Spleen (tissue), 11 donors: ENCODE results near the gene CLEC4D. TPM values are rescaled to one million over a fixed set of nuclear protein-coding genes. Genes with fewer than 3 reads are reported as not detected.

Experiments used
- DNase-seq: peaks from one replicate; pipeline ENCODE4 v3.0.0-alpha.2; 2020
- H3K27ac ChIP-seq, 8 donors: fragments of 200-600 bp; sonication (generic) in 7 of 8; 1 replicate in 4 of 8; 2 replicates in 4 of 8; pipeline versions ENCODE4 v1.5.0 to v1.8.0; 2016 to 2021; ENCODE audit warnings: inconsistent platforms in 4 of 8, mild to moderate bottlenecking in 4 of 8, moderate library complexity in 1 of 8
- H3K27me3 ChIP-seq, 7 donors: fragments of 200-600 bp; sonication (generic) in 6 of 7; replicated peaks in 1 of 7; 1 replicate in 4 of 7; 2 replicates in 3 of 7; pipeline versions ENCODE4 v1.5.0 to v1.8.0; 2016 to 2021; ENCODE audit warnings: inconsistent platforms in 3 of 7, mild to moderate bottlenecking in 1 of 7
- H3K36me3 ChIP-seq, 6 donors: fragments of 200-600 bp; sonication (generic) in 5 of 6; 1 replicate in 4 of 6; 2 replicates in 2 of 6; pipeline versions ENCODE4 v1.5.0 to v1.8.0; 2016 to 2021; ENCODE audit warnings: inconsistent platforms in 2 of 6
- H3K4me1 ChIP-seq, 6 donors: fragments of 200-600 bp; sonication (generic) in 5 of 6; 1 replicate in 3 of 6; 2 replicates in 3 of 6; pipeline versions ENCODE4 v1.5.0 to v1.8.0; 2016 to 2021; ENCODE audit warnings: inconsistent platforms in 3 of 6
- H3K4me3 ChIP-seq, 8 donors: fragments of 200-600 bp; sonication (generic) in 7 of 8; 1 replicate in 4 of 8; 2 replicates in 4 of 8; pipeline versions ENCODE4 v1.5.0 to v1.8.0; 2016 to 2021; ENCODE audit warnings: inconsistent platforms in 4 of 8, mild to moderate bottlenecking in 4 of 8, moderate library complexity in 2 of 8
- H3K9me3 ChIP-seq, 8 donors: fragments of 200-600 bp; sonication (generic) in 7 of 8; 1 replicate in 4 of 8; 2 replicates in 4 of 8; pipeline versions ENCODE4 v1.5.0 to v1.8.0; 2016 to 2021; ENCODE audit warnings: inconsistent platforms in 4 of 8
- POLR2A ChIP-seq, 3 donors: fragments of 450-650 bp; IDR thresholded peaks; one replicate each; pipeline ENCODE4 v1.5.1; 2017; ENCODE audit warnings: antibody characterized with exemption in 3 of 3, mild to moderate bottlenecking in 1 of 3
- POLR2AphosphoS5 ChIP-seq, 3 donors: sonication (generic); formaldehyde crosslinking; IDR thresholded peaks; one replicate each; pipeline ENCODE4 v1.5.1; 2017; ENCODE audit warnings: antibody characterized with exemption in 3 of 3
- WGBS, 5 donors: extraction: QIAGEN DNeasy Blood & Tissue Kit in 3 of 5; methylation state at CpG; one replicate each; pipeline versions ENCODE4 v1.1.5 to v1.1.7; 2013 to 2018; 5-methylcytosine and 5-hydroxymethylcytosine counted together
- intact Hi-C: fragments of 100-400 bp; cut with DNase I; formaldehyde crosslinking; loops from one replicate; pipeline ENCODE4 v1.15.0; 2023; ENCODE audit warnings: low total_unique reads
- polyA plus RNA-seq, 3 donors: library from polyadenylated mRNA; stranded (reverse); fragments of 200-250 nt; gene quantifications; one replicate each; pipeline ENCODE4 v1.2.1, GENCODE V29; 2013
- total RNA-seq, 7 donors: library from RNA; depleted of rRNA in 3 of 7; stranded (reverse); fragments of >200 nt in 3 of 7; fragmentation: NEBNext Ultra II Directional in 4 of 7; extraction: Animal tissue kit (Norgen Biotek cat#: 25700) in 4 of 7; gene quantifications; one replicate each; pipeline versions ENCODE4 v1.1.0 to v1.2.1, GENCODE V29; 2016 to 2021
- TF ChIP-seq, protein P1 (sequence below), 11 experiments: fragments of 200-600 bp in 7 of 11; fragments of 450-650 bp in 4 of 11; sonication (generic) in 4 of 11; IDR thresholded peaks in 8 of 11; conservative IDR thresholded peaks in 3 of 11; 1 replicate in 7 of 11; 2 replicates in 4 of 11; pipeline versions ENCODE4 v1.4.0 to v1.8.0; 2016 to 2021; ENCODE audit warnings: antibody characterized with exemption in 11 of 11, inconsistent platforms in 4 of 11, mild to moderate bottlenecking in 1 of 11
- donor health status: healthy with polysubstance abuse.
- donor health status: DM: no; HTN: no; CAD: no; lungs with moderate emphysema.
- donor health status: DM: no; HTN: no; CAD: no.
- donor health status: Bipolar disorder and iron deficiency.
- donor health status: healthy.
- donor health status: DM: no; HTN: no; CAD: no.
- donor health status: DM: yes; HTN: yes; CAD: no.

Gene CLEC4D
- total and polyA plus RNA-seq, 10 donors = 0.62 to 24.9 (median 8.4) TPM

DNA sequence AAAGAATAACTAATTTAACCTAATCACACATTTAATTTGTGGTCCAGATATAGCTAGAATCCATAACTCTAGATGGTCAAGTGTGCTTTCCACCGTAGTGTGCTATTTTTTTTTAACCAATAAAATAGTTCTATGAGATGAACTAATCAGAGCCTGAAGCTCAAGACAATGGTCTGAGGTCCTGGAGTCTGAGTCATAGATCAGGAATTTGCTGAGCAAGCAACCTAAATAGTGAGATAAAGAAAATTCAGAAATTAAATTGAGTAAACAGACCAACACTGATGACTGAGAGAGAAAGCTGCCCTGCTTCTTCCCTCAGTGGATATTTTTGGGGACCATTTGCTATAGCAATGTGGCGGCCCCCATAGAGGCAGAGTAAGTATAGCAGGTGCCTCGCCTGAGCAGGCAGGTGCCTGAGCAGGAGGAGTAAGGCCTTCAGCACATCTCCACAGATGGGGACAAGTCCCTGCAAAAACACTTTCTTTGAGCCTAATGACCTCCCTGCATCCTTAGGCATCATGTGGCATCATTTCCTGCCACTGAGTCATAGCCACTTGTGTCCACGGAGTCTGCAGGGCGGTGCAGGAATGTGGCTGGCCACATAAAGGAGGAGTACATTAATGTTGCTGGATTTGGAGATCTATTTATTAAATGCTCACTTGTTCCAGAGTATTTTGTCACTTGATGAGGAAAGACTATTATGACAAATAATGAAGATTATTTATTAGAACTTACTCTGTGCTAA, 41.3 kb downstream of the CLEC4D start:
- Histone ChIP-seq H3K9me3 (no peaks in the 10 kb centered on the region), H3K4me3 (no peak overlapping the region), H3K27me3 (no peaks in the 10 kb centered on the region), H3K4me1 (peaks cover 0 to 5% (median 0%) of the 10 kb centered on the region in 6 donors), H3K27ac (no peak overlapping the region), H3K36me3 (no peaks in the 10 kb centered on the region)
- TF ChIP-seq POLR2AphosphoS5 (IDR thresholded peaks at IDR 0.05) = no peak
- TF ChIP-seq, protein P1, sequence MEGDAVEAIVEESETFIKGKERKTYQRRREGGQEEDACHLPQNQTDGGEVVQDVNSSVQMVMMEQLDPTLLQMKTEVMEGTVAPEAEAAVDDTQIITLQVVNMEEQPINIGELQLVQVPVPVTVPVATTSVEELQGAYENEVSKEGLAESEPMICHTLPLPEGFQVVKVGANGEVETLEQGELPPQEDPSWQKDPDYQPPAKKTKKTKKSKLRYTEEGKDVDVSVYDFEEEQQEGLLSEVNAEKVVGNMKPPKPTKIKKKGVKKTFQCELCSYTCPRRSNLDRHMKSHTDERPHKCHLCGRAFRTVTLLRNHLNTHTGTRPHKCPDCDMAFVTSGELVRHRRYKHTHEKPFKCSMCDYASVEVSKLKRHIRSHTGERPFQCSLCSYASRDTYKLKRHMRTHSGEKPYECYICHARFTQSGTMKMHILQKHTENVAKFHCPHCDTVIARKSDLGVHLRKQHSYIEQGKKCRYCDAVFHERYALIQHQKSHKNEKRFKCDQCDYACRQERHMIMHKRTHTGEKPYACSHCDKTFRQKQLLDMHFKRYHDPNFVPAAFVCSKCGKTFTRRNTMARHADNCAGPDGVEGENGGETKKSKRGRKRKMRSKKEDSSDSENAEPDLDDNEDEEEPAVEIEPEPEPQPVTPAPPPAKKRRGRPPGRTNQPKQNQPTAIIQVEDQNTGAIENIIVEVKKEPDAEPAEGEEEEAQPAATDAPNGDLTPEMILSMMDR (IDR thresholded peaks at IDR 0.05 in 8 of 11, conservative IDR thresholded peaks at IDR 0.05 in 3 of 11) = no peak
- 78 to 87% (median 85%) methylated on average over 5 of the region's 5 CpGs for WGBS, 5 donors
- DNase-seq = no peak
- intact Hi-C loops = no loop called here

- Histone ChIP-seq H3K27me3 (no peaks in the 10 kb centered on the region), H3K4me3 (no peak overlapping the region), H3K27ac (no peak overlapping the region), H3K9me3 (peaks cover 0 to 5% (median 0%) of the 10 kb centered on the region in 8 donors), H3K4me1 (no peaks in the 10 kb centered on the region), H3K36me3 (no peaks in the 10 kb centered on the region)
- no peak for DNase-seq
- intact Hi-C loops = no loop called here
- 84 to 98% (median 90%) methylated on average over 2 of the region's 2 CpGs for WGBS, 5 donors
- TF ChIP-seq POLR2A (IDR thresholded peaks at IDR 0.05) = no peak
- TF ChIP-seq, protein P1 (IDR thresholded peaks at IDR 0.05 in 8 of 11, conservative IDR thresholded peaks at IDR 0.05 in 3 of 11) = no peak
- TF ChIP-seq POLR2AphosphoS5 (IDR thresholded peaks at IDR 0.05) = no peak
Measured at GRCh38 chr12:8556531-8557097, 43.3 kb downstream of the CLEC4D start.

- Histone ChIP-seq H3K27ac (no peak overlapping the region), H3K4me1 (peaks cover 0 to 7% (median 0%) of the 10 kb centered on the region in 6 donors), H3K36me3 (no peaks in the 10 kb centered on the region), H3K27me3 (no peaks in the 10 kb centered on the region), H3K4me3 (no peak overlapping the region), H3K9me3 (peaks cover 0 to 31% (median 20%) of the 10 kb centered on the region in 8 donors)
- intact Hi-C loops = no loop called here
- no peak for DNase-seq
- no peak for TF ChIP-seq POLR2A (IDR thresholded peaks at IDR 0.05)
- 86 to 95% (median 90%) methylated on average over 11 of the region's 11 CpGs for WGBS, 5 donors
Measured at GRCh38 chr12:8559676-8560075, 46.4 kb downstream of the CLEC4D start.

DNA sequence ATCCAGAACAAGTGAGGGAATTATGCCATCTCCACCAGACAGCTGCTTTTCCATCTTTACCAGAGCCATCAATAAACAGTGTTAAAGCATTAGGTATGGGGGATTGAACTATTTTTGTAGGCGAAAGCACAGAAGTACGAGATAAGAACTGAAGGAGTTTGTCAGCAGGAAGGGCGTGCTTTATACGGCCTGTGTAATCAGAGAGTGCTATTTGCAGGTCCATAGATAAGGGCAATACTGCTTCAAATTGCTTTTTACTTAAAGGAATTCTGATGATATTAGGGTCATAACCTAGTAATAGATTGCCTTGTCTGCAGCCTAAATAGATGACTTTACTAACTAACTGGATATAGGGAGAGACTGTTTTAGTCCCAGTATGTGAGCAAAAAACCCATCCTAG, 47.7 kb downstream of the CLEC4D start:
- WGBS, 5 donors = 74 to 78% (median 77%) methylated on average over 4 of the region's 4 CpGs
- Histone ChIP-seq H3K9me3 (peaks cover 0 to 31% (median 20%) of the 10 kb centered on the region in 8 donors), H3K4me1 (peaks cover 0 to 20% (median 0%) of the 10 kb centered on the region in 6 donors), H3K36me3 (no peaks in the 10 kb centered on the region), H3K4me3 (no peak overlapping the region), H3K27ac (no peak overlapping the region), H3K27me3 (no peaks in the 10 kb centered on the region)
- no peak for DNase-seq
- TF ChIP-seq POLR2A (IDR thresholded peaks at IDR 0.05) (no peak), POLR2AphosphoS5 (IDR thresholded peaks at IDR 0.05) (no peak)
- TF ChIP-seq, protein P1 (IDR thresholded peaks at IDR 0.05 in 8 of 11, conservative IDR thresholded peaks at IDR 0.05 in 3 of 11) = no peak
- intact Hi-C loops = no loop called here
